ENCODE results near the gene SHCBP1.

Gene SHCBP1

GRCh38 chr16:46577988-46578579, 43.1 kb downstream of the SHCBP1 start:
- no peak overlapping the region for H2AFZ ChIP-seq (ENCODE audit: low read depth, low read length, severe bottlenecking)
- H3F3A ChIP-seq (ENCODE audit: insufficient read depth): peaks cover 13% of the 10 kb centered on the region; the same call in 1 of the 2 replicates
- no peaks in the 10 kb centered on the region for H3K79me2 ChIP-seq (ENCODE audit: insufficient read depth, low read length)
- no peak overlapping the region for H3K4me3 ChIP-seq (ENCODE audit: insufficient read depth, low read length, poor library complexity, severe bottlenecking)
- H3K9ac ChIP-seq (ENCODE audit: low read length): no peak overlapping the region
- H3K9me2 ChIP-seq (replicated peaks; ENCODE audit: insufficient read depth, low read length): no peaks in the 10 kb centered on the region
- H3K4me2 ChIP-seq (ENCODE audit: low read depth, low read length, poor library complexity, severe bottlenecking): no peak overlapping the region
- H3K27ac ChIP-seq (ENCODE audit: low read depth, low read length): no peak overlapping the region
- TF ChIP-seq, protein P1, sequence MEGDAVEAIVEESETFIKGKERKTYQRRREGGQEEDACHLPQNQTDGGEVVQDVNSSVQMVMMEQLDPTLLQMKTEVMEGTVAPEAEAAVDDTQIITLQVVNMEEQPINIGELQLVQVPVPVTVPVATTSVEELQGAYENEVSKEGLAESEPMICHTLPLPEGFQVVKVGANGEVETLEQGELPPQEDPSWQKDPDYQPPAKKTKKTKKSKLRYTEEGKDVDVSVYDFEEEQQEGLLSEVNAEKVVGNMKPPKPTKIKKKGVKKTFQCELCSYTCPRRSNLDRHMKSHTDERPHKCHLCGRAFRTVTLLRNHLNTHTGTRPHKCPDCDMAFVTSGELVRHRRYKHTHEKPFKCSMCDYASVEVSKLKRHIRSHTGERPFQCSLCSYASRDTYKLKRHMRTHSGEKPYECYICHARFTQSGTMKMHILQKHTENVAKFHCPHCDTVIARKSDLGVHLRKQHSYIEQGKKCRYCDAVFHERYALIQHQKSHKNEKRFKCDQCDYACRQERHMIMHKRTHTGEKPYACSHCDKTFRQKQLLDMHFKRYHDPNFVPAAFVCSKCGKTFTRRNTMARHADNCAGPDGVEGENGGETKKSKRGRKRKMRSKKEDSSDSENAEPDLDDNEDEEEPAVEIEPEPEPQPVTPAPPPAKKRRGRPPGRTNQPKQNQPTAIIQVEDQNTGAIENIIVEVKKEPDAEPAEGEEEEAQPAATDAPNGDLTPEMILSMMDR (IDR thresholded peaks at IDR 0.05; ENCODE audit: insufficient read depth, low read length, poor library complexity, severe bottlenecking): no peak
- no peak for TF ChIP-seq EZH2phosphoT487 (conservative IDR thresholded peaks at IDR 0.05; ENCODE audit: low read length)
- H3K27me3 ChIP-seq (ENCODE audit: low read length): no peaks in the 10 kb centered on the region
- H3K36me3 ChIP-seq (ENCODE audit: low read length): peaks cover 24% of the 10 kb centered on the region; the same call in 1 of the 2 replicates
- no peaks in the 10 kb centered on the region for H3K9me3 ChIP-seq (ENCODE audit: insufficient read depth, low read length)
- H4K20me1 ChIP-seq (ENCODE audit: low read depth, low read length): no peaks in the 10 kb centered on the region

DNA sequence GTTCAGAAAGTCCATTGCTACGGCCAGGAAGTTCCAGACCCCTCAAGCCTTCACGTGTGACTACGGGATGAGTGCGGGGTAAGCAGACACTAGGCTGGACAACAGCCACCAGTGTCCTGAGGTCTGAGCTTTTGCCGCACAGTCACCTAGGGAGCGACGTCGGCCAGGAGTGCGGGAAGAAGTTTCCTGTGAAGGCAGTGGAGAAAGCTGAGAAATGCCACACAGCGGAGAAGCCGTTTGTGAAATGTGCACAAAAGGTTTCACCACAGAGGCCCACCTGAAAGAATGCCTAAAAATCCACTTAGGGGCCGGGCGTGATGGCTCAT, 47.4 kb downstream of the SHCBP1 start:
- H3F3A ChIP-seq (ENCODE audit: insufficient read depth): peaks cover 13% of the 10 kb centered on the region; the same call in 1 of the 2 replicates
- no peak overlapping the region for H2AFZ ChIP-seq (ENCODE audit: low read depth, low read length, severe bottlenecking)
- TF ChIP-seq, protein P1 (IDR thresholded peaks at IDR 0.05; ENCODE audit: insufficient read depth, low read length, poor library complexity, severe bottlenecking): no peak
- TF ChIP-seq EZH2phosphoT487 (conservative IDR thresholded peaks at IDR 0.05; ENCODE audit: low read length): no peak
- no peak overlapping the region for H3K4me2 ChIP-seq (ENCODE audit: low read depth, low read length, poor library complexity, severe bottlenecking)
- no peak overlapping the region for H3K9ac ChIP-seq (ENCODE audit: low read length)
- no peaks in the 10 kb centered on the region for H3K9me3 ChIP-seq (ENCODE audit: insufficient read depth, low read length)
- no peak overlapping the region for H3K27ac ChIP-seq (ENCODE audit: low read depth, low read length)
- no peaks in the 10 kb centered on the region for H3K9me2 ChIP-seq (replicated peaks; ENCODE audit: insufficient read depth, low read length)
- H3K36me3 ChIP-seq (ENCODE audit: low read length): no peaks in the 10 kb centered on the region
- no peaks in the 10 kb centered on the region for H3K27me3 ChIP-seq (ENCODE audit: low read length)
- H4K20me1 ChIP-seq (ENCODE audit: low read depth, low read length): no peaks in the 10 kb centered on the region
- no peaks in the 10 kb centered on the region for H3K79me2 ChIP-seq (ENCODE audit: insufficient read depth, low read length)
- H3K4me3 ChIP-seq (ENCODE audit: insufficient read depth, low read length, poor library complexity, severe bottlenecking): no peak overlapping the region

DNA sequence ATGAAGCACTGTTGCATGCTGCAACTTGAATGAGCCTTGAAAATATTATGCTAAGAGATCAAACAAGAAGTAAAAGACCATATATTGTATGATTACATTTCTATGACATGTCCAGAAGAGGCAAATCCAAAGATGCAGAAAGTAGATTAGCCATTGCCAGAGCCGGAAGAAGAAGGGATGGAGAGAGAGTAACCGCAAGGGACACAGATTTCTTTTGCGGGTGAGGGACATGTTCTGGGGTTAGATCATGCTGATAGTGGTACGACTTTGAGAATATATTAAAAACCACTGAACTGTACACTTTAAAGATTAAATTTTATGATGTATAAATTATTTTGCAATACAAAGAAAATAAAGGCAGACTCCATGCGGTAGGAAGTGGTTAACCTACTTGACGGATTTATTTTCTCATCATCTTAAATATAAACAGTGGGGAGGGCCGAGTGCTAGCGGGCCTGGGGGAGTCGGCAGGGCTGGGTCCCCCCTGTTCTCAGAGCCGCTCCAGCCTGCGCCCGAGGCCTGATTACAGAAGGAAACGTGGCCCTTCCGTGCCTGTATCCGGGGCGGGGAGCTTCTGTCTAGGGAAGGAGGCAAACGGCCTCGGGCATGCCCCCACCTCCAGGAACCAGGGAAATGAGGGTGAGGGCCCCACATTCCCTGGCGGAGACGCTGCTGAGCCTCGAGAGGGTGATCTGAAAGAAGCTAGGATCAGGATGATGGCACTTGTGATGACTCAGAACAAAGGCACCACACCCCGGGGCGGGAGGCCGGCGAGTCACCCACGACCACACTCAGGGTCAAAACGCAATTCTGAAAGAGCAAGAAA, 48.0 kb downstream of the SHCBP1 start:
- Histone ChIP-seq H2AFZ (ENCODE audit: low read depth, low read length, severe bottlenecking) (no peak overlapping the region), H3K36me3 (ENCODE audit: low read length) (no peaks in the 10 kb centered on the region), H3K9me3 (ENCODE audit: insufficient read depth, low read length) (no peaks in the 10 kb centered on the region), H3F3A (ENCODE audit: insufficient read depth) (peaks cover 13% of the 10 kb centered on the region; the same call in 1 of the 2 replicates), H3K4me2 (ENCODE audit: low read depth, low read length, poor library complexity, severe bottlenecking) (no peak overlapping the region), H3K4me3 (ENCODE audit: insufficient read depth, low read length, poor library complexity, severe bottlenecking) (no peak overlapping the region), H3K9me2 (replicated peaks; ENCODE audit: insufficient read depth, low read length) (no peaks in the 10 kb centered on the region), H3K27ac (ENCODE audit: low read depth, low read length) (no peak overlapping the region), H3K27me3 (ENCODE audit: low read length) (no peaks in the 10 kb centered on the region), H3K9ac (ENCODE audit: low read length) (no peak overlapping the region), H4K20me1 (ENCODE audit: low read depth, low read length) (no peaks in the 10 kb centered on the region), H3K79me2 (ENCODE audit: insufficient read depth, low read length) (no peaks in the 10 kb centered on the region)
- TF ChIP-seq, protein P1 (IDR thresholded peaks at IDR 0.05; ENCODE audit: insufficient read depth, low read length, poor library complexity, severe bottlenecking): no peak
